OCI-LY7 (cell line): ENCODE results near the gene ANO1. TPM values are rescaled to one million over a fixed set of nuclear protein-coding genes. Genes with fewer than 3 reads are reported as not detected.
"Not testable (repeated sequence)": the region's sequence is repeated elsewhere in the genome, so short reads cannot be mapped to it uniquely, and the experiment has no call there.

Experiments used
- BruUV-seq: library from RNA; stranded (reverse); fragments of 400-500 nt; replicated peaks from 2 replicates; lab custom pipeline; 2021; lab: Mats Ljungman, UMichigan
- CTCF ChIA-PET: fragments of 300-600 bp; sonication (Branson Sonifier 250); formaldehyde crosslinking; loops from one replicate; lab custom pipeline; 2022; ENCODE audit warnings: antibody characterized with exemption; ENCODE audit not compliant: unreplicated experiment; lab: Charles Lee
- POLR2A ChIA-PET: fragments of 300-600 bp; sonication (Branson Sonifier 250); formaldehyde crosslinking; loops from one replicate; lab custom pipeline; 2022; ENCODE audit warnings: antibody characterized with exemption; lab: Charles Lee
- DNase-seq: peaks from one replicate; pipeline ENCODE4 v3.0.0-alpha.2; 2015; ENCODE audit warnings: low spot score
- H2AFZ ChIP-seq: fragments of 200-600 bp; sonication (generic), shearing (Covaris generic); 2 replicates; pipeline ENCODE4 v1.6.1; 2014; ENCODE audit warnings: mild to moderate bottlenecking, antibody characterized with exemption, low read length, moderate library complexity
- H3K27ac ChIP-seq: fragments of 200-600 bp; sonication (generic); 2 replicates; pipeline ENCODE4 v1.5.1; 2014; ENCODE audit warnings: mixed run types, low read depth, mild to moderate bottlenecking, moderate library complexity, low read length, inconsistent platforms; ENCODE audit not compliant: poor library complexity, severe bottlenecking
- H3K36me3 ChIP-seq: fragments of 200-600 bp; sonication (generic); 2 replicates; pipeline ENCODE4 v1.6.1; 2014; ENCODE audit warnings: mild to moderate bottlenecking, antibody characterized with exemption, low read length, moderate library complexity, mixed read lengths; ENCODE audit not compliant: insufficient read depth
- H3K4me1 ChIP-seq: fragments of 200-600 bp; sonication (generic); 2 replicates; pipeline ENCODE4 v1.5.1; 2014; ENCODE audit warnings: mild to moderate bottlenecking, low read length; ENCODE audit not compliant: insufficient read depth, poor library complexity, severe bottlenecking
- H3K4me2 ChIP-seq: fragments of 200-600 bp; sonication (generic); 2 replicates; pipeline ENCODE4 v1.6.1; 2014; ENCODE audit warnings: mild to moderate bottlenecking, low read length
- H3K4me3 ChIP-seq: fragments of 200-600 bp; sonication (generic); 2 replicates; pipeline ENCODE4 v1.5.1; 2014; ENCODE audit warnings: mild to moderate bottlenecking, low read depth, low read length; ENCODE audit not compliant: poor library complexity, severe bottlenecking
- H3K79me2 ChIP-seq: fragments of 200-600 bp; sonication (generic); 2 replicates; pipeline ENCODE4 v1.6.1; 2016; ENCODE audit warnings: low read depth, mild to moderate bottlenecking, low read length, moderate library complexity, mixed read lengths; ENCODE audit not compliant: insufficient read depth
- H3K9me2 ChIP-seq: fragments of 200-600 bp; sonication (generic); 2 replicates; pipeline ENCODE4 v1.6.1; 2016; ENCODE audit warnings: mild to moderate bottlenecking, low read length, mixed read lengths; ENCODE audit not compliant: insufficient read depth
- H3K9me3 ChIP-seq: fragments of 200-600 bp; sonication (generic); 2 replicates; pipeline ENCODE4 v1.6.1; 2014; ENCODE audit warnings: mild to moderate bottlenecking, mixed run types, low read length, mixed read lengths
- H4K20me1 ChIP-seq: fragments of 200-600 bp; sonication (generic); 2 replicates; pipeline ENCODE4 v1.6.1; 2014; ENCODE audit warnings: mild to moderate bottlenecking, antibody characterized with exemption, low read length, moderate library complexity, mixed read lengths; ENCODE audit not compliant: insufficient read depth
- CTCF ChIP-seq: fragments of 200-600 bp; sonication (generic); conservative IDR thresholded peaks from 2 replicates; pipeline ENCODE4 v1.5.1; 2014; ENCODE audit warnings: mild to moderate bottlenecking, antibody characterized with exemption, low read length, moderate library complexity, mixed read lengths
- EZH2phosphoT487 ChIP-seq: fragments of 200-600 bp; sonication (generic); IDR thresholded peaks from 2 replicates; pipeline ENCODE4 v1.6.1; 2018; ENCODE audit warnings: low read depth, borderline replicate concordance, mild to moderate bottlenecking, mixed run types, antibody characterized with exemption, low read length, moderate library complexity, mixed read lengths
- intact Hi-C: fragments of 100-400 bp; cut with micrococcal nuclease; formaldehyde crosslinking; loops from one replicate; pipeline ENCODE4 v1.10.0; 2022; ENCODE audit not compliant: unreplicated experiment
- total RNA-seq, 2 experiments: library from RNA; depleted of rRNA in 1 of 2; stranded (reverse); fragments of >200 nt in 1 of 2; shearing (Covaris generic) in 1 of 2; gene quantifications; 2 replicates each; pipeline ENCODE4 v1.2.3, GENCODE V29; 2014 to 2022

Gene ANO1
- total RNA-seq, 2 experiments from 2014 or later, result not detected

DNA sequence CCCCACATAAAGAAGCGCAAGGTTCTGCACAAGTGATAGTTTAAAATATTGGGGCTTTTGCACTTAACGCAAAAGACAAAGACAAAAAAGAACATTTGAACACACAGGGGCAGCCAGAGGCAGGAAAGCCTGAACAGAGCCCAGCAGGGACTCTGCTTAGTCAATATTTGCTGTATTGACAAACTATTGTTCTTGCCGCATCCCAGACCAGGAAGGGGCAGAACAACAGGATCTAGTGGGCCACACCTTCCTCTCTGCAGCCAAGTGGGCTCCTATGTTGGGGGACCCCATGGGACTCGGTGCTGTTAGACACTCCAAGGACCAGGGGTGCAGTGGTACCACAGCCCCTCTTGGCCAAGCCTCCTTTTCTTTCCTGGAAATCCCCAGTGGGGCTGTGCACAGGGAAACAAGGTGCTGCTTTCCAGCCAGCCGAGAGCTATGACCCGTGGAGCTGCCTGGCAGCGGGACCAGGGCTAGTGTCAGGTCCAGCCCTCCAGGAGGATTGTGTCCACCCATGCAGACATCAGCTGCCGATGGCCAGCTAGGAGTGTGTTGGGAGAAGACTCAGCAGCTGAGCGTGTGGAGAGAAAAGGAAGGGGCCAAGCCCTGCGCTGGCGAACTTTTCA lies 43.3 kb upstream of the ANO1 start:
- intact Hi-C loops, result no loop called here
- H3K4me3 ChIP-seq, result no peak overlapping the region
- no peaks in the 10 kb centered on the region for H3K9me2 ChIP-seq
- DNase-seq, result no peak
- no peaks in the 10 kb centered on the region for H3K4me1 ChIP-seq
- TF ChIP-seq CTCF (no peak), EZH2phosphoT487 (no peak)
- no peaks in the 10 kb centered on the region for H3K36me3 ChIP-seq
- no peaks in the 10 kb centered on the region for H3K9me3 ChIP-seq
- ChIA-PET POLR2A (no interaction called here), CTCF (no interaction called here)
- no peaks in the 10 kb centered on the region for H4K20me1 ChIP-seq
- H3K27ac ChIP-seq, result no peak overlapping the region
- no peak overlapping the region for H3K4me2 ChIP-seq
- no peaks in the 10 kb centered on the region for H3K79me2 ChIP-seq
- H2AFZ ChIP-seq, result no peak overlapping the region
- no TSS peak for BruUV-seq

GRCh38 chr11:70035665-70036064 lies 42.5 kb upstream of the ANO1 start:
- H3K4me2 ChIP-seq, DNase-seq, CTCF ChIA-PET, H3K27ac ChIP-seq, H3K9me2 ChIP-seq, H3K4me3 ChIP-seq, H4K20me1 ChIP-seq, POLR2A ChIA-PET, H3K9me3 ChIP-seq, intact Hi-C loops, H3K36me3 ChIP-seq, BruUV-seq, H3K79me2 ChIP-seq, H3K4me1 ChIP-seq, H2AFZ ChIP-seq: not testable (repeated sequence)

- intact Hi-C loops, result no loop called here
- Histone ChIP-seq H3K4me3 (no peak overlapping the region), H3K9me3 (no peaks in the 10 kb centered on the region), H3K4me1 (no peaks in the 10 kb centered on the region), H3K79me2 (no peaks in the 10 kb centered on the region), H3K4me2 (no peak overlapping the region), H3K9me2 (no peaks in the 10 kb centered on the region), H3K27ac (no peak overlapping the region), H4K20me1 (no peaks in the 10 kb centered on the region), H2AFZ (no peak overlapping the region), H3K36me3 (no peaks in the 10 kb centered on the region)
- ChIA-PET CTCF (no interaction called here), POLR2A (interaction anchor here (0.7 kb wide), 1 partner anchor 394 kb away, joined by 3 read pairs; no protein-coding TSS in a partner anchor)
- DNase-seq, result no peak
- TF ChIP-seq EZH2phosphoT487 (no peak), CTCF (no peak)
- no TSS peak for BruUV-seq
Measured at GRCh38 chr11:70036971-70037882, 40.9 kb upstream of the ANO1 start.
